Esophagus muscularis mucosa (tissue), 4 donors: ENCODE measurements around the gene CBLC. TPM values are rescaled to one million over a fixed set of nuclear protein-coding genes. Genes with fewer than 3 reads are reported as not detected.

Source experiments
- DNase-seq: peaks from one replicate; pipeline ENCODE4 v3.0.0-alpha.2; 2017; ENCODE audit errors: extremely low spot score
- H3K27ac ChIP-seq, 4 donors: fragments of 200-600 bp; sonication (generic); replicated peaks in 1 of 4; 1 replicate in 3 of 4; 2 replicates in 1 of 4; pipeline ENCODE4 v1.5.1; 2016 to 2019; ENCODE audit warnings: mild to moderate bottlenecking in 1 of 4
- H3K27me3 ChIP-seq, 4 donors: fragments of 200-600 bp; sonication (generic); one replicate each; pipeline versions ENCODE4 v1.5.1 to v1.6.0; 2016 to 2019
- H3K36me3 ChIP-seq, 4 donors: fragments of 200-600 bp; sonication (generic); one replicate each; pipeline ENCODE4 v1.5.1; 2016 to 2019
- H3K4me1 ChIP-seq, 4 donors: fragments of 200-600 bp; sonication (generic); one replicate each; pipeline ENCODE4 v1.5.1; 2016 to 2019
- H3K4me3 ChIP-seq, 4 donors: fragments of 200-600 bp; sonication (generic); 1 replicate in 2 of 4; 2 replicates in 2 of 4; pipeline ENCODE4 v1.5.1; 2016 to 2019; ENCODE audit warnings: mild to moderate bottlenecking in 4 of 4, moderate library complexity in 1 of 4
- H3K9me3 ChIP-seq, 4 donors: fragments of 200-600 bp; sonication (generic); 1 replicate in 3 of 4; 2 replicates in 1 of 4; pipeline ENCODE4 v1.5.1; 2016 to 2019
- CTCF ChIP-seq, 3 experiments: fragments of 200-600 bp in 2 of 3; fragments of 450-650 bp in 1 of 3; sonication (generic) in 2 of 3; IDR thresholded peaks; one replicate each; pipeline ENCODE4 v1.5.1; 2017 to 2019; ENCODE audit warnings: antibody characterized with exemption in 3 of 3, mild to moderate bottlenecking in 2 of 3, moderate library complexity in 1 of 3
- EP300 ChIP-seq: sonication (generic); formaldehyde crosslinking; IDR thresholded peaks from one replicate; pipeline ENCODE4 v1.6.1; 2017; ENCODE audit warnings: antibody characterized with exemption
- POLR2A ChIP-seq: fragments of 450-650 bp; IDR thresholded peaks from one replicate; pipeline ENCODE4 v1.6.1; 2017; ENCODE audit warnings: antibody characterized with exemption, moderate library complexity, mild to moderate bottlenecking, low read depth
- POLR2AphosphoS5 ChIP-seq, 2 donors: sonication (generic); formaldehyde crosslinking; IDR thresholded peaks; one replicate each; pipeline ENCODE4 v1.6.1; 2017; ENCODE audit warnings: antibody characterized with exemption in 2 of 2
- WGBS: methylation state at CpG from one replicate; pipeline ENCODE4 v1.1.5; 2018; 5-methylcytosine and 5-hydroxymethylcytosine counted together
- intact Hi-C: fragments of 100-400 bp; cut with DNase I; formaldehyde crosslinking; loops from one replicate; pipeline ENCODE4 v1.15.1; 2023
- total RNA-seq, 4 donors: library from RNA; depleted of rRNA; stranded (reverse); fragments of >200 nt; gene quantifications; one replicate each; pipeline versions ENCODE4 v1.1.0 to v1.2.1, GENCODE V29; 2016

Gene CBLC
- total RNA-seq, 4 donors from 2014 or later: 0.34 to 0.50 TPM; not detected in 2

DNA sequence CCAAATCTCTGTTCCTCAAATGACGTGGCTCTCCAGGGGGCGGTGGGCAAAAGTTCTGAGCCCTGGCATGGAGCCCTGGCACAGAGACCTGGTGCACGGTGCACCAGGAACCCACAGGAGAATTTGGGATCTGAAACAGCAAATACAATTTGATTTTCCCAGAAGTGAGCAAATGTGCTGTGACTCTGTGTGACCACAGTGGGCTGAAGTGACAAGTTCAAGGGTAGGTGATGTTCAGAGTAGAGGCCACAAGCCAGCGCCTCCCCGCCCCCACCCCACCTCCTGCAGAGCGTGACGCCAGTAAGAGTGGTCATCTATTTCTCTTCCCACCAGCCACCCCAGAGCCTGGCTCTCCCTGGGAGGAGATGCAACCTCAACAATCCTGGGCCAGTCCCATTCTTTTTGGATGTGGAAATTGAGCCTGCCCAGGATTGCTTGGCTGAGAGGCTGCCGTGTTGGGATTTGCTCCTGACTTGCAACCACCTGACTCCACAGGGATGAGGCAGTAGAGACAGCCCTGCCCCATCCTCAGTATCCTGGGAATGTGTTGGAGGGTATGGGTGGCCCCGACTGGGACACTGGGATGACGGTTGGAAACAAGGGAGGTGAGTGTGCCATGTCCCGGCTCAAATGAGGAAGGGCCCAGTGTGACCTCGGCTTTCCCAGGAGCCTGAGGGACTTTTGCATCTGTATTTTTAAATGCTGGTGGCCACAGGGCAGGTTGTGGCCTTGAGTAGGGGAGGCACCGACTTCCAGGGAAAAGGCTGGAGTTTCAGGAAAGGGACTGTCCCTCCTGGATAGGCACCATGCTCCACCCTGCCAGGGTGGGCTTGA lies 40.2 kb upstream of the CBLC start:
- no peak overlapping the region for H3K4me3 ChIP-seq
- H3K4me1 ChIP-seq: peaks cover 23 to 38% (median 31%) of the 10 kb centered on the region in 4 donors
- no peak for TF ChIP-seq POLR2A
- no peak for TF ChIP-seq POLR2AphosphoS5 (IDR thresholded peaks at IDR 0.05)
- TF ChIP-seq EP300: no peak
- no peak for TF ChIP-seq CTCF (IDR thresholded peaks at IDR 0.05)
- no peaks in the 10 kb centered on the region for H3K9me3 ChIP-seq
- no peak overlapping the region for H3K27ac ChIP-seq
- no peak for DNase-seq
- H3K36me3 ChIP-seq: no peaks in the 10 kb centered on the region
- intact Hi-C loops: no loop called here
- no peaks in the 10 kb centered on the region for H3K27me3 ChIP-seq
- WGBS: 56% methylated on average over 12 of the region's 13 CpGs

DNA sequence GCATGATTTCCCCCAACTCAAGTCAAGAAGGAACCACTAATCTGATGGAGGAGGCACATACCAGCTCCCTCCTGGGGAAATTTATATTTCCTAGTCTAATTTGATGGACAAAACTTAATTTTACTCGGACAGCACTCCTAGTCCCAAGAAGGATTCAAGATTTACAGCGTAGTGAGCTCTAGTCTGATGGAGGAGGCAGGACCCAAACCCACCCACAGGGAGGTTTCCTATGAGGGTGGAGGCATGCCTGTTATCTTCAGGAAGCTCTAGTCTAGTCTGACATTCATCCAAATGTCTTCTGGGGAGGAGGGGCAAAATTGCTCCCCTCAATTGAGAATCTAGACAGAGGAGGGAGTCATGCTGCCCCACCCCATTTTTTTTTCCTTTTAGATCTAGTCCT lies 39.6 kb upstream of the CBLC start:
- H3K27me3 ChIP-seq: no peaks in the 10 kb centered on the region
- TF ChIP-seq POLR2AphosphoS5 (IDR thresholded peaks at IDR 0.05) (no peak), EP300 (no peak), CTCF (IDR thresholded peaks at IDR 0.05) (no peak), POLR2A (no peak)
- DNase-seq: no peak
- no peak overlapping the region for H3K4me3 ChIP-seq
- H3K4me1 ChIP-seq: peaks cover 30 to 45% (median 38%) of the 10 kb centered on the region in 4 donors
- H3K36me3 ChIP-seq: no peaks in the 10 kb centered on the region
- H3K27ac ChIP-seq: no peak overlapping the region
- H3K9me3 ChIP-seq: no peaks in the 10 kb centered on the region
- intact Hi-C loops: no loop called here
- 77% methylated on average over 2 of the region's 2 CpGs for WGBS

- TF ChIP-seq POLR2AphosphoS5 (IDR thresholded peaks at IDR 0.05) (no peak), POLR2A (no peak), EP300 (no peak), CTCF (IDR thresholded peaks at IDR 0.05) (no peak)
- Histone ChIP-seq H3K36me3 (no peaks in the 10 kb centered on the region), H3K4me1 (peaks cover 38 to 52% (median 45%) of the 10 kb centered on the region in 4 donors), H3K9me3 (no peaks in the 10 kb centered on the region), H3K27me3 (no peaks in the 10 kb centered on the region), H3K27ac (no peak overlapping the region), H3K4me3 (no peak overlapping the region)
- intact Hi-C loops: no loop called here
- DNase-seq: no peak
- WGBS: 67% methylated on average over 8 of the region's 11 CpGs
Observed at GRCh38 chr19:44738603-44739558, 38.8 kb upstream of the CBLC start.

DNA sequence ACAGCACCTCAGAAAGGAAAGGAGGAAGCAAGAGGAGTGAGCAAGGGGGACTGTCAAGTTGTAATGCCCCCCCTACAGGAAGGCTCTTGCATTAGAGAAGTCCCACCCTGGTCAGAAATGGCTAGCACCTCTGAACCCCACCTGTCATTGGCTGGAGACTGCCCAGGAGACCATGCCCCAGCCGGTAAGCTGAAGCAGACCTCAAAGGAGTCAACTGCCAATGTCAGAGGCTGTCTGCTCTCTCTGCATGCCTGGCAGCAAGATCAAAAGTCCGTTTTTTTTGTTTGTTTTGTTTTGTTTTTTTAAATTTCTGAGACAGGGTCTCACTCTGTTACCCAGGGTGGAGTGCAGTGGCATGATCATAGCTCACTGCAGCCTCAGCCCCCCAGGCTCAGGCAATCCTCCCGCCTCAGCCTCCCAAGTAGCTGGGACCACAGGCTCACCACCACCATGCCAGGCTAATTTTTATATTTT lies 37.3 kb upstream of the CBLC start:
- Histone ChIP-seq H3K36me3 (no peaks in the 10 kb centered on the region), H3K27ac (peak overlapping the region; percentile 40 to 96 (median 92)), H3K9me3 (no peaks in the 10 kb centered on the region), H3K4me1 (peaks cover 51 to 66% (median 60%) of the 10 kb centered on the region in 4 donors), H3K4me3 (no peak overlapping the region), H3K27me3 (no peaks in the 10 kb centered on the region)
- intact Hi-C loops: no loop called here
- TF ChIP-seq CTCF (IDR thresholded peaks at IDR 0.05): no peak
- TF ChIP-seq POLR2AphosphoS5 (IDR thresholded peaks at IDR 0.05): no peak
- no peak for TF ChIP-seq EP300
- no peak for TF ChIP-seq POLR2A
- DNase-seq: no peak
- 46% methylated on average over 3 of the region's 3 CpGs for WGBS
